ENCODE results near the gene MAX. TPM values are rescaled to one million over a fixed set of nuclear protein-coding genes. Genes with fewer than 3 reads are reported as not detected.
"Not testable (repeated sequence)": the region's sequence is repeated elsewhere in the genome, so short reads cannot be mapped to it uniquely, and the experiment has no call there.

Gene MAX
- total RNA-seq, 1 donor from 2014 or later, result 43.0 TPM

DNA sequence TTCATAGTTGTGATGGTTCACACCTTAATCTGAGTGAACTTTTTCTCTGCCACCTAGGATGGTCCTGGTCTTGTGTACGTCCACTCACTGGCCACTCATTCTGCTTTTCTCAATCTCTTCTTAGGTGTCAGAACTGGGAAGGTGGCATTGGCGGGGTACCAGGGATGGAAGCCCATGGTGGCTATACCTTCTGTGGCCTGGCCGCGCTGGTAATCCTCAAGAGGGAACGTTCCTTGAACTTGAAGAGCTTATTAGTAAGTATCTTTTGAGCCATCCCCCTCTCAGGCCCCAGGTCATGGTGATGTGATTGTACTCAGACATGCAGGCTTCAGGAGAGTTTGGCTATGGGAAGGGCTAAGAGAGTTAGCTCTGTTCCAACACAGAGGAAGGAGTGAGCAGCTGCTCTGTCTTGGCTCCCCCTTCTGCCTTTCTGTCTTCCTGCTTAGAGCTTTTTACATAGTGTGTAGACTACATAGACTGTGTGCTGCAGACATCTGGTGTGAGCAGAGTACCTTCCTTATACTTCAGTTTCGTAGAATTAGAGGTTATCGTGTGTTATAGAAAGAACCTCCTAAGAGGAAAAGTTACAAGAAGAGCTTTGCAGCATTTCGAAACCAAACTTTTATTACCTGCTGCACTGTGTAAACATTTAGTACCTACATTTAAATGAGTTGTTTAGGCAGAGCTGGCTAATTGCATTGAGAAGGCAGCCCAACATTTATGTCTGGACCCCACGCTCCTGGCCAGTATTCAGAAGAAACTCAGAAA is 61.5 kb downstream of the MAX start:
- no peak for DNase-seq (ENCODE audit: low read depth)

DNA sequence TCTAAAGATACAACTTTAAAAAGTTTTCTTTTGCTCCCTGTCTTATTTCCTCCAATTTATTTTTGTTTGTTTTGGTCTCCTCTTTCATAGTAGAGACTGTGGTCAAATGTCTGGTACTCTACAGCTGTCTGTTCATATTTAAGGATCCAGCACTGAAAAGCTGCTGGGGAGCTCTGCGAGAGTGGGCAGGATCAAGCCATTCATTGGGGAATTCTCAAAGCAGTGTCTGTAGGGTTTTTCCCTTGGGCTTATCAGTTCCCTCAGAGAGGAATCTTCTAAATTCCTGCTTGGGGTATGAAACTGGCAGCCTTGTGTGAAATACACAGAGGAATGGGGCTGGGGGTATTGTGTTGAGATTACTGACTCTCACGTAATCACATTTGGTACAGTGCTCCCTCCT is 63.4 kb downstream of the MAX start:
- peak; percentile 58 for DNase-seq (ENCODE audit: low read depth)

DNA sequence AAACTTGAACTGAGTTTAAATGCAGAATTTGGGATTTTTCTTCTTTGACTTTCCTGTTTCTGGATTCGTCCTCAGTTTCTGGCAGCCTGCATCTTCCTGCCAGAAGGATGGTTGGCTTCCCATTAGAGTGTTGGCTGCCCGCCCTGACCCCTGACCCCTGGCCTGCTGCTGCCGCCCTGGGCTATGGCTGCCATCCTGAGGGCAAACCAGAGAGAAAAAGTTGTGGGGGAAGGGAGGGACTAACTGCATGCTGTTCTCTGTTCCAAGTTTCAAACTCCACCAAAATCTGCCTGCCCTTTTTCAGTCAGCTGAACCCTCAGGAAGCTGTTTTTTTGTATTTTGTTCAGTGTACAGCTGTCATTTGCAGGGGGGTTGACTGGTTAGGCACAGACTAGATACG is 67.3 kb downstream of the MAX start:
- DNase-seq (ENCODE audit: low read depth), result peak; percentile 8

DNA sequence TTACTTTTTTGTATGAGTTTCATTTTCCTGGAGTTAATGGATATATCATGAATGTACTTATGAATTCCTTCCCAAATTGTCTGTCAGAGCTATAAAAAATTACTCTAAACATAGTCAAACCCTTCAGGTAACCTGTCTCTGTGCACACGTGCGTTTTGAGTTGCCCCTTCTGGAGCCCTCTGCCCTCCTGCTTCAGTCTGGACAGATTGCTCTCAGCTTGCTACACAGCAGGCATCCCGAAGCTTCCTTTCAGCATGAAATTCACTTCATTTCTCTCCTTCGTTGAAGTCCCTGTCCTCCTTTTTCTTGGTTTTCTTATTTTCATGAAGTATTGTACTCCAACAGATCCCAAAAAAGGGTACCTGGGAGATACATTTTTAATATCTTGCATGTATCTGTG is 68.3 kb downstream of the MAX start:
- no peak for DNase-seq (ENCODE audit: low read depth)

DNA sequence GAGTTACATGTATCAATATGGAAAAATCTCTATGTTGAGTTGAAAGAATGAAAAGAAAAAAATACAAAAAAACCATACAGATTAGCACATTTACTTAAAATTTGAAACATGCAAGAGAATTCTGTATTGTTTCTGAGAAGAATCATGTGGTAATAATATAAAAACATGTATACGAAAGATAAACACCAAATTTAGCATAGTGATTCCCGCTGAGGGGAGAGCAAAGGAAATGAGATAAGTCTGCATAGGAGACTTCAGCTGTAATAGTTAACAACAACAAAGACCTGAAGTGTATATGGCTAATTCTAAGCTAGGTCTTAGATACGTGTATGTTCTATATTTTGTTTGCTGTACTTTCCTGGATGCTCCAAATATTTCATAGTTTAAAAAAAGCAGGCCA is 69.1 kb downstream of the MAX start:
- DNase-seq (ENCODE audit: low read depth), result no peak

DNA sequence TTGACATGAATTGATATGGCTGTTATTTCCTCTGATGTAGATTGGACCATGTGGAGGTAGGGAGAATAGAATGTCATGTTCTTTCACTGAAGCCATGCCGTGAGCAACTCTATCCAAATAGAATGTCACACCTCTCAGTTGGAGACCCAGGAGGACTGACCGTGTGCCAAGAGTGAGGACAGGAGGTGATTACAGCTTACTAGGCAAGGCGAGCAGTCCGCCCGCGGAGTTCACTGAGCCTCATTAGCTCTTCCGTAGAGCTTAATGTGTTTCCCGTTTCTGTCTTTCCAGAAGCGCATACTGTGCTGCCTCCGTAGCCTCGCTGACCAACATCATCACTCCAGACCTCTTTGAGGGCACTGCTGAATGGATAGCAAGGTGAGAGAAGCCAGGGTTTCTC is 70.0 kb downstream of the MAX start:
- DNase-seq (ENCODE audit: low read depth), result no peak

DNA sequence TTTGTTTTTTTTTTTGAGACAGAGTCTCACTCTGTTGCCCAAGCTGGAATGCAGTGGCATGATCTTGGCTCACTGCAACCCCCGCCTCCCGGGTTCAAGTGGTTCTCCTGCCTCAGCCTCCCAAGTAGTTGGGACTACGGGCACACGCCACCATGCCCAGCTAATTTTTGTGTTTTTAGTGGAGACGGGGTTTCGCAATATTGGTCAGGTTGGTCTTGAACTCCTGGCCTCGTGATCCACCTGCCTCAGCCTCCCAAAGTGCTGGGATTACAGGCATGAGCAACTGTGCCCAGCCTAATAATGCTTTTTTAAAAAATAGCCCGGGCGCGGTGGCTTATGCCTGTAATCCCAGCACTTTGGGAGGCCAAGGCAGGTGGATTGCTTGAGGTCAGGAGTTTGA is 71.0 kb downstream of the MAX start:
- DNase-seq (ENCODE audit: low read depth), result not testable (repeated sequence)

DNA sequence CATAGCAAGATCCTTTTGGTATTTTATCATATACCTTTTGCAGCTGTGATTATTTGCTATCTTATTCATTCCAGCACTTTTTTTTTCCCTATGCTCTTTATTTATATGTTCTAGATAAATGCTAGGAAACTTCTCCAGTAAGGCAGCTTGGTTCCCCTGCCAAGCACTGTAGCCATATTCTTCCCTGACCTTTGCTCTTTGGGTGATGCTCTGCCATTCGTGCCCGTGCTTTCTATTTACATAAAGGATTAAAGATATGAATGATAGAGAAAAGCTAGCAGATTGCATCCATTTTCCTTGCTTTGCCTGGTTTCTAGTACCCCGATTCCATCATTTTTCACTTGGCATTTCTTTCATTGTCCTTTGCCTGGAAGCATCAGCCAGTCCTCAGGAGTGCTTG is 73.4 kb downstream of the MAX start:
- no peak for DNase-seq (ENCODE audit: low read depth)

DNA sequence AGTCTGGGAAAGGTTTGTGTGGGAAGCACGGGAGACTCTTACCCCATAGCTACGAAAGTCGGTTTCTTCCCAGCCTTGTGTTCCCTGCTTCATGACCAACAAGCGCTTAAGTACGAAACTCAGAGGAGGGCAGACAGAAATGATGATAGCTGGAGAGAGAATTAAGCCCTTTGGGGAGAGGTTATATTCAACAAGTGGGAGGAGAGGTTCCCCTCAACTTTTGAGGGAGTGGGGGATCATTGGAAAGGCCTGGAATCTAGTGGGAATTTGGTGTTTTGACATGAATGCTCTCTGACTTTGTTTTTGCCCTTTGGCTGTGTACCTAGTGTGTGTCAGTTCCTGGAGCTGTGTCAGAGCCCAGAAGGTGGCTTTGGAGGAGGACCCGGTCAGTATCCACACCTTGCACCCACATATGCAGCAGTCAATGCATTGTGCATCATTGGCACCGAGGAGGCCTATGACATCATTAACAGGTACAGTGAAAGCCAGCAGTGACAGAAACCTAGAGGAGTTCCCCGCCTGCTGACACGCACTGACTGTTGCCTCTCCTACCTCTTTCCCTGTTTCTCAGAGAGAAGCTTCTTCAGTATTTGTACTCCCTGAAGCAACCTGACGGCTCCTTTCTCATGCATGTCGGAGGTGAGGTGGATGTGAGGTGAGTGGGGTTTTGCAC is 75.1 kb downstream of the MAX start:
- DNase-seq (ENCODE audit: low read depth), result no peak

DNA sequence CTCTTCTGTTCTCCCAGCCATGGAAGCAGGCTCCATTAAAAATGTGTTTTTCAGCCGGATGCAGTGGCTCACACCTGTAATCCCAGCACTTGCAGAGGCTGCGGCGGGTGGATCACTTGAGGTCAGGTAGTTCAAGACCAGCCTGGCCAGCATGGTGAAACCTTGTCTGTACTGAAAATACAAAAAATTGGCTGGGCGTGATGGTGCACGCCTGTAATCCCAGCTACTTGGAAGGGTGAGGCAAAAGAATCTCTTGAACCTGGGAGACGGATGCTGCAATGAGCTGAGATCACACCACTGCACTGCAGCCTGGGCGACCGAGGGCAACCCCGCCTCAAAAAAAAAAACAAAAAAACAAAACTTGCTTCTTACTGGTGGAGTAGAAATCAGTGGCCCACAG is 75.8 kb downstream of the MAX start:
- DNase-seq (ENCODE audit: low read depth), result no peak

DNA sequence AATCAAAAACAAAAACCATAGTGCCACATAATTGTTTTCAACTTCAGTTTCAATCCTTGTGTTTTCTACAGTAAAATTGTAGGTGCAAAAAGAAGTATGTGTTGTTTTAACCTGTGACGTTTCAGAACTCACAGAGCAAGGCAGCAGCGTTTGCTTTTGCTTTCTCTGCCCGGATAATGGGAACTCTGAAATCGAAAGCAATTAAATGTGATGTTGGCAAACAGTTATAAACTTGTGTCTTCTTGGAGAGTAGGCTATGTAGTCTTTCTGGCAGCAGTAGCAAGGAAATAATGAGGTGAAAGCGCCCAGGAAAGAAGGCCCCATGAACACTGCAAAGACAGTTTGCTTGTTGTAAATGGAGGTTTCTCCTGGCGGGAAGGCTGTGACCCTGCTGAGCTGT is 76.5 kb downstream of the MAX start:
- no peak for DNase-seq (ENCODE audit: low read depth)

Small RNA genes lying within 50 kb of the gene (microRNA-seq; reads per million reads assigned to microRNA genes)
- gene MIR4706, result not detected

Other genes starting within 250 kb of the MAX start
- gene SPTB, start 222.6 kb downstream of the MAX start, total RNA-seq, result 4.3 and 4.6 TPM in 2 replicates
- gene CHURC1, start 188.1 kb downstream of the MAX start, total RNA-seq, result 41.3 and 55.0 TPM in 2 replicates
- not detected in 2 replicates for gene GPX2, start 159.8 kb downstream of the MAX start, total RNA-seq
- gene RAB15, start 130.2 kb downstream of the MAX start, total RNA-seq, result 93.6 and 148 TPM in 2 replicates
- gene FNTB, start 115.6 kb downstream of the MAX start, total RNA-seq, result 11.8 and 13.9 TPM in 2 replicates